NCI-H187 (cell line): ENCODE measurements around the gene SYNDIG1L.

Experiments used
- DNase-seq, 2 experiments: peaks; one replicate each; lab custom pipeline; 2025; lab: John Stamatoyannopoulos, UW

The SYNDIG1L gene

GRCh38 chr14:74429221-74429691, 3.2 kb upstream of the SYNDIG1L start:
- peak in 1 of 2 experiments; percentile 37 for DNase-seq

- DNase-seq, result no peak
Measured at GRCh38 chr14:74427651-74428050, 1.6 kb upstream of the SYNDIG1L start.

GRCh38 chr14:74425525-74426201, 347 bp downstream of the SYNDIG1L start:
- DNase-seq, result no peak

- no peak for DNase-seq
Measured at GRCh38 chr14:74424606-74425005, 1.4 kb downstream of the SYNDIG1L start.

- DNase-seq, result no peak
Measured at GRCh38 chr14:74423246-74423645, 2.8 kb downstream of the SYNDIG1L start.

- no peak for DNase-seq
Measured at GRCh38 chr14:74421981-74422380, 4.0 kb downstream of the SYNDIG1L start.

GRCh38 chr14:74419086-74419485, 6.9 kb downstream of the SYNDIG1L start:
- DNase-seq, result no peak

GRCh38 chr14:74418031-74418430, 8.0 kb downstream of the SYNDIG1L start:
- DNase-seq, result no peak

GRCh38 chr14:74417611-74418010, 8.4 kb downstream of the SYNDIG1L start:
- no peak for DNase-seq

GRCh38 chr14:74417201-74417600, 8.8 kb downstream of the SYNDIG1L start:
- no peak for DNase-seq

GRCh38 chr14:74415115-74415437, 10.9 kb downstream of the SYNDIG1L start:
- no peak for DNase-seq

- DNase-seq, result no peak
Measured at GRCh38 chr14:74414403-74415114, 11.5 kb downstream of the SYNDIG1L start.

- DNase-seq, result no peak
Measured at GRCh38 chr14:74413627-74414026, 12.4 kb downstream of the SYNDIG1L start.

- no peak for DNase-seq
Measured at GRCh38 chr14:74412753-74413152, 13.3 kb downstream of the SYNDIG1L start.

GRCh38 chr14:74411671-74412070, 14.3 kb downstream of the SYNDIG1L start:
- DNase-seq, result no peak

- no peak for DNase-seq
Measured at GRCh38 chr14:74409441-74409840, 16.6 kb downstream of the SYNDIG1L start.

- no peak for DNase-seq
Measured at GRCh38 chr14:74408870-74409269, 17.1 kb downstream of the SYNDIG1L start.

GRCh38 chr14:74407801-74408154, 18.2 kb downstream of the SYNDIG1L start:
- DNase-seq, result no peak

- DNase-seq, result no peak
Measured at GRCh38 chr14:74407021-74407800, 18.8 kb downstream of the SYNDIG1L start.

GRCh38 chr14:74405663-74406062, 20.3 kb downstream of the SYNDIG1L start:
- DNase-seq, result no peak

- DNase-seq, result no peak
Measured at GRCh38 chr14:74404435-74404834, 21.6 kb downstream of the SYNDIG1L start.

- DNase-seq, result no peak
Measured at GRCh38 chr14:74403619-74404417, 22.2 kb downstream of the SYNDIG1L start.
